ENCODE results near the gene MKNK2.
"Not testable (repeated sequence)": the region's sequence is repeated elsewhere in the genome, so short reads cannot be mapped to it uniquely, and the experiment has no call there.

MKNK2 gene

DNA sequence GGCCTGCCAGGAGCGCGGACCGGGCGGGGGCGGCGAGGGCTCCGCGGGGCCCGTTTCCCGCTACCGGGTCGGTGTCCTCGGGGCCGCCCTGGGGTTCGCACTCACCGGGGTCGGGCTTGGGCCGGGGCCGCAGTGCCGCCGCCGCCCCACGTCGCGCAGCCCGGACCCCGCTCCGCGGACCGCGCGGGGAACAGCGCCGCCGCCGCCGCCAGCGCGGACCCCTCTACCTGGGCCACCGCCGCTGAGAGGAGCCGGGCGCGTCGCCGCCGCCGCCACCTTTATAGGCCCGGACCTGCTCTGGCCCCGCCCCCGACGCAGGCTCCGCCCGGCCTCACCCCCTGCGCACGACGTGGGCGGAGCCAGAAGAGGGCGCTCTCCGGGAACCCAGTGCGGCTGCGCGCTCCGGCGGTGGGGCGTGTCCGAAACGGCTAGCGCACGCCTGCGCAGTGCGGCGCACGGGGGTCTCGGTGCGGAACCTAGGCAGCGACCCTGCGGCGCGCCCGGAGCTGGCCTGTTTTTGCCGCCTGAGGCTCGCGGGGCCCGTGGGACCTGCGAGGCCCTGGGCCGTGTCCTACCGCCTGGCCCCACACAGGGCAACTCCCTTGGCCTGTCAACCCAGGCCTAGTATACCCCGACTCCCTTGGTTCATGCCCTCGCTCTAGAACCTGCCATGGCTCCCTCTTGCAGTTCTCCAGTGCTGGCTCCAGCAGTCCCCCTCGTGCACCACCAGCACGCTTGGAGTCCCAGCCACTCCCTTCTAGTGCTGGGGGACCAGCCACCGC, at the start of gene MKNK2:
Gene MKNK2, minus strand, starts transcription at position 254 of the 782 bp plus-strand sequence. CDS start 393 bp downstream, outside the sequence.
- DNase-seq = peak; percentile 69

DNA sequence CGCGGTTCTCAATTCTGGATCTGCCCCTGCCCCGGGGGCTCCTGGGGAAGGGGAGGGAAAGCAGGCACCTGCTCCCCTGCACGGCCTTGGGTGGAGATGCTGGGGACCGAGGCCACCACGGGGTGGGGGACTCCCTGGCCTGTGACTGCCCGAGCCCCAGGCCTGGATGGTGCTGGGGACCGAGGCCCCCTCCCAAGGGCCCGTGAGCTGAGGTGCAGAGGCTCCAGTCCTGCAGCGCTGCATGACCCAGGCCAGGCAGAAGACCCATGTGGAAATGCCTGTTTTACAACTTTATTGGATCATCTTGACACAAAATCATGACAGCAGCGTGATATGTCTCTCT, 49.6 kb upstream of the MKNK2 start:
- DNase-seq = no peak

DNA sequence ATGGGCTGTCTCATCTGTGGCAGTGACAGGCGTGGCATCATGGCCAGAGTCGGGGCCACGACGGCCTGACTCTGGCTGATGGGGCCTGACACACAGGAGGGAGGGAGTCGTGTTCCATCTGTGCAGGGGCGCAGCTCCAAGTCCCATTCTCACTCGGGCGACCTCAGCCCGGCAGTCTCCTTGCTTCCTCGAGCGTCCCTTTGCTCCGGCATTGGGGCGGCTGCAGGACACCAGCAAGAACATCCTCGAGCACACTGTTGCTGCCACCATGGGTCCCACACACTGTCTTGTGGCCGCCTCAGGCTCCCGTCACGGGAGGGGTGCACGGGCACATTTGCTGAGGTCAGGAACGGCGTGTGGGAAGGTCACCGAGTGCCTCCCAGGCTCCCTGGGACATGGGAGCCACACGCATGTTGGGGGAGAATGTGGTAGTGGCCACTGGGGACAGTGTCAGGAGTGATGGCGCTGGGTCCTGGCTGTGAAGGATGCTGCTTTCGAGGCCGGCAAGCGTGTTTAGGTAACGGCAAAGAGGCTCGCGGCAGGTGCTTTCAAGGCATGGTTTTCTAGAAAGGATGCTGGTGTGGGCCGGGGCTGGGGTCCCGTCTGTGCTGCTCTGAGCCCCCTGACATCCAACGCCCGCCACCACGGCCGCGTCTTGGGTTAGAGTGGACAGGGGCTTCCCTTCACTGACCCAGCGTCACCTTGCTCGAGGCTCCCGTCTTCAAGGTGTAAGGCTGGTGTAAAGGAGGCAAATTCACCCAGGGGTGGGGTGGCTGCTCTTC, 49.1 kb upstream of the MKNK2 start:
- DNase-seq = no peak

DNA sequence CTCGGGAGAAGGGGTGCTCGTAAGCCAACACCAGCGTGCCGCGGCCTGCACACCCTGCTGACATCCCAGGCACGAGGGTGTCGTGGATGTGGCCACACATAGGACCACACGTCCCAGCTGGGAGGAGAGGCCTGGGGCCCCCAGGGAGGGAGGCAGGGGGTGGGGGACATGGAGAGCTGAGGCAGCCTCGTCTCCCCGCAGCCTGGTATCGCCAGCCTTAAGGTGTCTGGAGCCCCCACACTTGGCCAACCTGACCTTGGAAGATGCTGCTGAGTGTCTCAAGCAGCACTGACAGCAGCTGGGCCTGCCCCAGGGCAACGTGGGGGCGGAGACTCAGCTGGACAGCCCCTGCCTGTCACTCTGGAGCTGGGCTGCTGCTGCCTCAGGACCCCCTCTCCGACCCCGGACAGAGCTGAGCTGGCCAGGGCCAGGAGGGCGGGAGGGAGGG, 48.0 kb upstream of the MKNK2 start:
- no peak for DNase-seq

DNA sequence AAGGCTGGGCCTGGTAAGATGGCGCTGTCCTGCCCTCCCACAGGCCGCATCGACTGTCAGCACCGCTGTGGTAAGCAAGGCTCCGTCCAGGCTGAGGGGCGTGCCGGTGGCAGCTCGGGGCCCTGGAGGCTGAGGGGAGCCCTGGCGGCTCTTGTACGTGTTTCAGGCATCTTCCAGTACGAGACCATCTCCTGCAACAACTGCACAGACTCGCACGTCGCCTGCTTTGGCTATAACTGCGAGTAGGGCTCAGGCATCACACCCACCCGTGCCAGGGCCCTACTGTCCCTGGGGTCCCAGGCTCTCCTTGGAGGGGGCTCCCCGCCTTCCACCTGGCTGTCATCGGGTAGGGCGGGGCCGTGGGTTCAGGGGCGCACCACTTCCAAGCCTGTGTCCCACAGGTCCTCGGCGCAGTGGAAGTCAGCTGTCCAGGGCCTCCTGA, 46.9 kb upstream of the MKNK2 start:
- no peak for DNase-seq

DNA sequence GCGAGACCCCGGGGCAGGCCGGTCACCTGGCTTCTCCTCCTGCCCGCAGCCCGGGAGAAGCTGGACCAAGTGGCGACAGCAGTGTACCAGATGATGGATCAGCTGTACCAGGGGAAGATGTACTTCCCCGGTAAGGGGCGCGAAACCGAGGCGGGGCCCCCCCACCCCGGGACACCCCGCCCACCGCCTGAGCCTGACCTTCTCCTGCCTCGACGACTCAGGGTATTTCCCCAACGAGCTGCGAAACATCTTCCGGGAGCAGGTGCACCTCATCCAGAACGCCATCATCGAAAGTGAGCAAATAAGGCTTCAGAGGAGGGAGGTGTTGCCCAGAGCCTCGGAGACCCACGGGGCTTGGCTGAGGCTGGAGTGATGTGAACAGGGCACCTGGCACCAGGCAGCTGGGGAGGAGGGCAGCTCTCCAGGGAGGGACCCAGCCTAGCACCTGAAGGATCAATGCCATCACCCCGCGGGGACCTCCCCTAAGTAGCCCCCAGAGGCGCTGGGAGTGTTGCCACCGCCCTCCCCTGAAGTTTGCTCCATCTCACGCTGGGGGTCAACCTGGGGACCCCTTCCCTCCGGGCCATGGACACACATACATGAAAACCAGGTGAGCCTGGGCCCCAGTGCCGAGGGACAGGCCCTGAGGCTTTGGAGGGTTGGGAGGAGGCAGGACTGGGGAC, 46.3 kb upstream of the MKNK2 start:
- no peak for DNase-seq

DNA sequence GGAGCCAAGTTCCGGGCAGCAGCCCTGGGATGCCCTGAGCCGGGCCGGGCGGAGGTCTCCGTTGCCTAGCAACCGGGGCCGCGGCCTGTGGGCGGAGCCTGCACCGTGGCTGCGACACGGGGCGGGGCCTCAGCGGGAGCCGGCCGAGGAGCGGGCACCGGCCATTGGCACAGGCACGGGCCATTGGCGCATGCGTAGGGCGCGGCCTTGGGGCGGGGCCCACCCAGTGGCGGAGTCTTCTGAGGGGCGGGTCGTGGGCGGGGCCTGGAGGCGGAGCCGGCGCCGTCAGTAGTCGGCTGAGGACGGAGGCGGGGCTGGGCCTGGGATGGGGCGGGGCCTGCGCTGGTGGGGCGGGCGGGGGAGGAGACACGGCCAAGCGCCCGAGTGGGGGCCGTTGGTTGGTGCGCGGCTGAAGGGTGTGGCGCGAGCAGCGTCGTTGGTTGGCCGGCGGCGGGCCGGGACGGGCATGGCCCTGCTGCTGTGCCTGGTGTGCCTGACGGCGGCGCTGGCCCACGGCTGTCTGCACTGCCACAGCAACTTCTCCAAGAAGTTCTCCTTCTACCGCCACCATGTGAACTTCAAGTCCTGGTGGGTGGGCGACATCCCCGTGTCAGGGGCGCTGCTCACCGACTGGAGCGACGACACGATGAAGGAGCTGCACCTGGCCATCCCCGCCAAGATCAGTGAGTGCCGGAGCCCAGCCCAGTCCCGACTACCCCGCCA, 45.6 kb upstream of the MKNK2 start, which contains the start of gene IZUMO4:
Gene IZUMO4, plus strand, starts transcription at position 436 of the 723 bp plus-strand sequence. Its CDS starts 31 bp downstream, at position 467.
- DNase-seq = peak; percentile 68

DNA sequence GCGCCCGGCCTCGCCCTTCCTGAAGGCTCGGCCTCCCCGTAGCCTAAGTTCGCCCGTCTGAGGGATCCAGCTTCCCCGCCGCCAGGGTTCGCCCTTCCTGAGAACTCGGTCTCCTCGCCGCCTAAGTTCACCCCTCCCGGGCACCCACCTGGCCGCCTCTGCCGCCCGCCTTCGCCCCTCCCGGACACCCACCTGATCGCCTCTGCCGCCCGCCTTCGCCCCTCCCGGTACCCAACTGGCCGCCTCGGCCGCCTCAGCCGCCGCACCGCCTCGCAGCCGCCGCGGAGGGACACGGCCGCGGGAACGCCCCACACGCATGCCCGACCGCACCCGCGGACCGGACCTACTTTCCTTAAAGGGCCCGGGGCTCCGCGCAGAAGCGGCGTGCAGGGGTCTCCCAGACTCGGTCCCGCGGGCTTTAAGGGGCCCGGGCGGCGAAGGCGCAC, 45.0 kb upstream of the MKNK2 start, which contains the start of gene MOB3A:
Gene MOB3A, minus strand, starts transcription at position 293 of the 446 bp plus-strand sequence. CDS start 17,766 bp downstream, outside the sequence.
- DNase-seq = peak; percentile 68

DNA sequence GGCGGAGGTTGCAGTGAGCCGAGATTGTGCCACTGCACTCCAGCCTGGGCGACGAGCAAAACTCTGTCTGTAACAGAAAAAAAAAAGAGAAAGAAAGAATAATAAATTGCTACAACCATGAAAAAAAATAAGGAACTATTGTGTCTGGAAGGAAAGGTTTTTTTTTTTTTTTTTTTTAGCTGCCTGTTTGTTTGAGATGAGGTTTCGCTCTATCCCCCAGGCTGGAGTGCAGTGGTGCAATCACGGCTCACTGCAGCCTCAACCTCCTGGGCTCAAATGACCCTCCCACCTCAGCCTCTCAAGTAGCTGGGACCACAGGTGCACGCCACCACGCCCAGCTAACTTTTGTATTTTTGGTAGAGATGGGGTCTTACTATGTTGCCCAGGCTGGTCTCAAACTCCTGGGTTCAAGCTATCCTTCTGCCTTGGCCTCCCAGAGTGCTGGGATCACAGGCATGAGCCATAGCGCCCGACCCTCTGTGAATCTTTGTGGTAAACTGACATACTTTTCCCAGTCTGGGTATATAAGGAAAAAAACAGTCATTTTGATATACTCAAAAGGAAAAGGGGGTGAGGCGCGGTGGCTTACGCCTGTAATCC, 41.0 kb upstream of the MKNK2 start:
- not testable (repeated sequence) for DNase-seq

DNA sequence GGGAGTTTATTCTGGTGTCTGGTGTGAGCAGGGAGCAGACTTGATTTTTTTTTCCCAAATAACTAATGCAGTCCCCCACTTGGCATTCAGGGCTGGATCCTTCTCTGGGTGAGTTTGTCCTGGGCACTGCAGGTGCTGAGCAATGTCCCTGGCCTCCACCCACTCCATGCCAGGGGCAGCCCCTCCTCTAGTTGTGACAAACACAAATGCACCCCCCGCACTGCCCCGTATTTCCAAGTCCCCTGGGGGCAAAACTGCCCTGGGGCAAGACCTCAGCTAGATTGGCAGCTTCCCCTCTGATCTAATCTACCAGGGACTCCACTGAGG, 38.6 kb upstream of the MKNK2 start:
- DNase-seq = no peak

DNA sequence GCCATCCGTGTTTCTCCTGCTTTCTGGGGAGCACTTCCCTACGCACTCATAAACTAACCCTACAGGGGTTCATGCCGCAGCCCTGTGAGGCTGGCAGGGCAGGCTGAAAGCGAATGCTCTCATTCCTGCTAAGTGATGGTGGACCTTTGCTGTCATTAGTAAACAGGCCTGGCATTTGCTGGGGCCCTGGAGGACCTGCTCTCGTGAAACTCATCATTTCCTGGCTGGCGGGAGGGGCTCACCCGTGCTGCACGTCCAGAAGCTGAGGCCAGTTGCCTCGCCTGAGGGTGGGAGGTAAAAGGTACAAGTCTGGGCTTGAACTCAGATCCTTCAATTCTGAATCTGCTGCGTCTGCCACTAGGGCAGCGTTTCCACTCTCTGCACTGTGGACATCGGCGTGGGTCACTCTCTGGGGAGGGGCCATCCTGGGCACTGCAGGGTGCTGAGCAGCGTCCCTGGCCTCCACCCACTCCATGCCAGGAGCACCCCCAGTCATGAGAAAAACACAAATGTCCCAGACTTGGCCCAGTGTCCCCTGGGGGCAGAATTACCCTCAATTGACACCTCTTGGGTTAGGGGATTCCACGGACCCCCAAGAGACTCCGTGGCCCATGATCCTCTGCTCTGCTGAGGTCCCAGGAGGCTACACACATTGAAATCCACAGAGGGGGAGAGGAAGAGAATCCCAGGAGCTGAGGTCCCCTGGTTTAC, 38.1 kb upstream of the MKNK2 start:
- no peak for DNase-seq

DNA sequence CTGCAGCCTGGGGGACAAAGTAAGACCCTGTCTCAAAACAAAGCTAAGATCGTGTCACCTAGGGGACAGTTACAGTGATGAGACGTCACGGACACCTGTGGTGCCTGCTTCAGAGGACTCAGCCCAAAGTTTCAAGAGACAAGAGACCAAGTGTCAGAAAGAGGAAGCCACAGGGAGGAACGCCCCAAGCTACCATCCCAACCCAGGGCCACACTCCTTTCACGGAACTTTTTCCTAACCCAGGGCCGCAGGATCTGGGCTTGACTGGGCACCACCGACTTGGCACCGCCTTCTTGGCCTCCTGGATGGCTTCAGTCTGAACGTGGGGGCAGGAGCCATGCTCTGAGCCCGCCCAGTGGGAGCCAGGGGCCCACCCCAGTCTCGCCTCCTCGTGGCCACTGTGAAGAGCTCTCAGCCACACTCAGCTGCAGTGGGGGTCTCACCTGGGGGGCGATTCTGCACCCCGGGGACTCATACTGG, 36.6 kb upstream of the MKNK2 start:
- DNase-seq = no peak

DNA sequence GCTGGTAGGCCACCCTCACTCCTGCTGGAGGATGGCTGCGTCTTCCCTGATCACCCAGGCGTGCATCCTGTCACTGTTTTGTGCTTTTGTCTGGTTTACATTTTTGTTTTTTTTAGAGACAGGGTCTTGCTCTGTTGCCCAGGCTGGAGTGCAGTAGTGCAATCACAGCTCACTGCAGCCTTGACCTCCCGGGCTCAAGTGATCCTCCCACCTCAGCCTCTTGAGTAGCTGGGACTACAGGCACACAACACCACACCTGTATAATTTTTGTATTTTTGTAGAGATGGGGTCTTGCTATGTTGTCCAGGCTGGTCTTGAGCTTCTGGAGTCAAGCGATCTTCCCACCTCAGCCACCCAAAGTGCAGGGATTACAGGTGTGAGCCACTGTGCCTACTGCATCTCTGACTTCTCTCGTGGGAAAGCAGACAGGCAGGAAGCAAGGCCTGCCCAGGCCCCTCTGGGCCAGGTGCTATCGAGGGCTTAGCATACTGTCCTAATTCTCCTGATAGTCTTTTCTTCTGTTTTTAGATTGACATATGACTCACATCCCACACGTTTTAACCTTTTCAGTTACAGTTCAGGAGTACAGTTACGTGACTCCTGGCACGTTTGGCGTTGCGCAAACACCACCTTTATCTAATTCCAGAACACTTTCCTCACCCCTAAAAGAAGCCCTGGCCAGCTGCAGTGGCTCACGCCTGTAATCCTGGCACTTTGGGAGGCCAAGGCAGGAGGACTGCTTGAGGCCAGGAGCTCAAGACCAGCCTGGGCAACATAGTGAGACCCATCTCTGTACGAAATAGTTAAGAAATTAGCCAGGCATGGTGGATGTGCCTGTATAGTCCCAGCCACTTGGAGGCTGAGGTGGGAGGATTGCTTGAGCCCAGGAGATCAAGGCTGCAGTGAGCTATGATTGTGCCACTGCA, 35.9 kb upstream of the MKNK2 start:
- not testable (repeated sequence) for DNase-seq

DNA sequence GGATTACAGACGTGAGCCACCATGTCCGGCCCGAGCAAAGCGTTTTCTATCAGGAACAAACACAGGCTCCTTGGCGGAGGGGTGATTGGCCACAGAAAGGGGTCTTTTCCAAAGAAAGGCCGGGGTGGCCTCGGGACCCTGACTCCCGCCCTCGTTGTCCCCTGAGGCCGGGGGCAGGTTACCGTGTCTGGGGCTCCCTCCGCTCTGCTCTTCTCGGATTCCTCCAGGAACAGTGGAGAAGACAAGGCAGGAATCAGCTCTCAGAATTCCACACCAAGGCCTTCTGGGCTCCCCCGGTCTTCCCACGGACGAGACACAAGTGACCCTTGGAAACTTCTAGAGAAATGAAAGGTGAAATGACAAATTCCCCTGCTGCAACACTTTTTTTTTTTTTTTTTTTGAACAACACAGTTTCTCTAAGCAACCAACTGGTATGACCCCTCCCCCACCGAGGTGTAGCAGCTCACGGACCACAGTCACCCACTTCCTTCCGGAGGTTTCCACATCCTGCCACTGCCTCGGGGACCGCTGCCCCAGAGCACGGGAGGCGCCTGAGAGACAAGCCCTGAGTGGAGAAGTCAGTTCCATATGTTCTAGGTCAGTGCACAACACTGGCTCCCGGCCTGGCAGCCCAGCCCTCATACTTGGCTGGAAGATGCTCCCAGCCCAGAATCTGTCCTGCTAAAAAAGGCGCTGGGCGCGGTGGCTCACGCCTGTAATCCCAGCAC, 34.1 kb upstream of the MKNK2 start:
- no peak for DNase-seq

DNA sequence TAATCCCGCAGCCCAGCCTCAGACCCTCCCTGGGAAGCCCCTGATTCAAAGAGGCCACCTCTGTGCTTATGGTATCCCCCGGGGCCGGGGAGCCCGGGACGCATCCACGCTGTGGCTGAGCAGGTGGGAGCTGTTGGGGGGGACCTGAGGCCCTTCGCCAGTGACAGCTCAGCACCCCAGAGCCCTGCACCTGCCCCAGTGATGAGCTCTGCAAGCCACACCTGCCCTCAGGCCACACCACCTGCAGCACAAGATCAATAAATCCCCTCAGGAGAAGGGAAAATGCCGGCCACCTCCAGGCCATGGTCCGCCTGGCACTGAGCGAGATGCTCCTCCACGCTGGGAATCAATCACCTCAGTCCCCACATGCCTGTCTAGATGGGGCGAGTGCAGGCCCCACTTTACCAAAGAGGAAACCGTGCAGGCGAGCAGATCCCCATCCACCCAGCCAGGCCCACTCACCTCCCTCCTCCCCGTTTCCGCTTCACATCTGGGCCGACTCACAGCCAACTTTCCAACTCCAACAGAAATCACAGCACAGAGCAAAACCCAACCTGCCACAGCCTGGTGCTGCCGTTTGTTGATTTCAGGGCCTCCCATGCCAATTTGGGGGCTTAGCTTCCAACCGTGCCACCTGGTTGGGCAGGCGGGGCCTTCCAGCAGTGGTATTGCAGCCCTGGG, 32.3 kb upstream of the MKNK2 start:
- DNase-seq = no peak

DNA sequence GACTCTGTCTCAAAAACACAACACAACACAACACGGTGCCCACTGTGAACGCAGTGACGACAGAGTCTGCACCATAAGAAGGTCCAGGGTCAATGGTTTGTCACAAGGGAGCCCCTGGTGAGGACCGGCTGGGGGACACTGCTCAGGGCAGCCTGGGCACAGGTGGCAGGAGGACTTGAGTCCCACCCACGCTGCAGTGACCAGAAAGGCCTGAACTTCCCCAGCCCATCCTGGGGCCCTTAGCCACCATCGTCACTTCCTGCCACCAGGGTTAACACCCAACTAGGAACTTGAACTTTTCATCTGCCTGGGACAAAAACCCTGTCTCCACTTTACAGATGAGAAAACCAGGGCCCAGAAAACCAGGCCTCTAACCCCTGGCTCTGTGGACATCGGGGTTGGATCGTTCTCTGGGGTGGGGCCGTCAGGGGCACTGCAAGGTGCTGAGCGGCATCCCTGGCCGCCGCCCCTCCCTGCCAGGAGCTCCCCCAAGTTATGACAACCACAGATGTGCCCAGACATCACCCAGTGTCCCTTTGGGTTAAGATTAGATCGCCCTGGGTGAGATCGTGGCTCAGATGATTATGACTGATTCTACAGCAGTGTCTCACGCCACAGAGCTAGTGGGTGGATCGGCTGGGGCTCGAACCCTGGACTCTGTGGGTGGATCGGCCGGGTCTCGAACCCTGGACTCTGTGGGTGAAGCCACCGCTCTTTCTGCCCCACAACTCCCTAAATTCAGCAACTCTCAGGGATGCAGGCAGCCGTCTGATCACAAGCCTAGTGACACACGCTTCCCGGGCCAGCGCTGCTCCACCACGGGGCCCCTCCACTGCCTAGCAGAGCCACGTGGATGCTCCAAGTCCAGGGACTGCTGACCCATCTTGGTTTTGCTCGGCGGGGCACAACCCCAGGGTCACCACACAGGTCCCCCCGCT, 31.1 kb upstream of the MKNK2 start:
- no peak for DNase-seq

DNA sequence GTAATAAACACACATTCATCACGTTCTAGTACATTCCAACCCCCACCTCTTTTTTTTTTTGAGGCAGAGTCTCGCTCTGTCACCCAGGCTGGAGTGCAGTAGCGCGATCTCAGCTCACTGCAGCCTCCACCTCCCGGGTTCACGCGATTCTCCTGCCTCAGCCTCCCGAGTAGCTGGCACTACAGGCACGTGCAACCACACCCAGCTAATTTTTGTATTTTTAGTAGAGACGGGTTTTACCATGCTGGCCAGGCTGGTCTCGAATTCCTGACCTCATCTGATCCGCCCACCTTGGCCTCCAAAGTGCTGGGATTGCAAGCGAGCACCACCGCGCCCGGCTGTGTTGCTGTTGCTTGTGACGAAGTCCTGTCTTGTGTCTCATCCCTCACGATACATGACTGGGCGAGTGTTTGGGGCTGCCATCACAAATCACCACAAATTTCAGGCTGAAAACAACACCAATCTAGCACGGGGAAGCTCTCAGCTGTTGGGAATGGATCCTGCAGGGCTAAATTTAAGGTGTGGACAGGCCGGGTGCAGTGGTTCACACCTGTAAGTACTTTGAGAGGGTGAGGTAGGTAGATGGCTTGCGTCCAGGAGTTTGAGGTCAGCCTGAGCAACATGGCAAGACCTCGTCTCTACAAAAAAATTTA, 29.4 kb upstream of the MKNK2 start:
- DNase-seq = no peak

All from NCI-H2029 treated with DMSO at 0.1 percent for 48 hours (cell line).